NCI-H128 (cell line): Measurements from ENCODE around the gene HSD17B13.

ENCODE experiments used
- DNase-seq: peaks from one replicate; lab custom pipeline; 2025; ENCODE audit not compliant: unreplicated experiment; lab: John Stamatoyannopoulos, UW

HSD17B13 gene

DNA sequence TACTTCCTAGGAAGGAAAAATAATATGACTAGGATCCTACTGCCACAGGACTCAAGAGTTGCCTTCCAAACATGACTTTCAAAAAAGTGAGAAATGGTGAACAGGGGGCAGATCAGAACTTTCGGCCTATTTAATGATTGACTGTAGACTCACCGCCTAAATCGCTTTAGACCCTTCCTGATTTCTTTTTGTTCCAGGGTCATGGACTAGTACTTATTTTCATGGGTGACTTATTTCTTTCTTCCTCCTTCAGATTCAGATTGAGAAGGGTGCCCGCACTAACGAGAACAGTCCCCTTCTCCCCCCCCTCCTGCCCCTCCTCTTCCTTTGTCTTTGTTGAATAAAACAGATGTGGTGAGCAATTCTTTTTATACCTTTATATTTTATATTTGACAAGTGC lies 54.3 kb downstream of the HSD17B13 start:
- no peak for DNase-seq

DNA sequence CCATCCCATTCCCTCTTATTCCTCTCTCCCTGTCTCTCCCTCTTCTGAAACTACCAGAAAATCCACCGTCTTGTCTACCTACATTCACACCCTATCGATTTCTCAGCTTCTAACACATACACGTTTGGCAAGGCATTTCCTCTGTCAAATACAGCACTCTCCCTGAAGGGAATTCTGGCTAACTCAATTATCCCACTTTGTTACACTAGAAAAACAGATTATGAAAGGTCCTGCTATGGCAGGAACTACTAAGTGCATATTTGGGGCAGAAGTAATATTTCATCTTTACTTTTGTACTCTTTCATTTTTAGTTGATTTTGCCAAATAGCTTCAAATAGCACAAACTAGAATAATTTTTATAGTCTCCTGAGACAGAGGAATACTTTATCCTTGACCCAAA lies 55.7 kb downstream of the HSD17B13 start:
- DNase-seq, result no peak

DNA sequence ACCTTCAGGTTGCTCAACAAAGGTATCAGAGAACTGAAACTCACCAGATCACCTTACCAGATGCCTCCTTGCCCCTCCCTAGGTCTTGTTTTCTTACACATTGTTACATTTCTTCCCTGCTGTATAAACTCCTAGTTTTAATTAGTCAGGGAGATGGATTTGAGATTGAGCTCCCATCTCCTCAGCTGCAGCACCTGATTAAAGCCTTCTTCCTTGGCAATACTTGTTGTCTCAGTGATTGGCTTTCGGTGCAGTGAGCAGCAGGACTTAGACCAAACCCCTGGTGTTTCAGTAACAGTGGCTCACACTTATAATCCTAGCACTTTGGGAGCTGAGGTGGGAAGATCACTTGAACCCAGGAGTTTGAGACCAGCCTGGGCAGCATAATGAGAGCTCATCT lies 59.8 kb downstream of the HSD17B13 start:
- no peak for DNase-seq

DNA sequence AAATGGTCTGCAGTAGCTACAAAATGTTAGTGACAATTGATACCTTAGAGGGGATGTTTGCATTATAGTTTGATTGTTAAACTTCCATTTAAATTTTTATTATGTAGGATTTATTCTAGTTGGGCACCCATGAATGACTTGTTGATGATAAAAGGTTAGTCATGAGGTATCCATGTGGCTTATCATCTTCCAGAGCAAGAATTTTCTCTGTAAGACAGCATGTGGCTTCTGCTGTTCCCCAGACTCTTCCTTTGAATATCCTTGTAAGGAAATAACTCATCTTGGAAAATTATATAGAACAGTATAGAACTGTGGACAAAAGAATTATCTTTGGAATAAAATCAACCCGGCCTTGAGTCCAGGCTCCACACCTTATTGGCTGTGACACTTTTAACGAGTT lies 62.2 kb downstream of the HSD17B13 start:
- DNase-seq, result no peak

DNA sequence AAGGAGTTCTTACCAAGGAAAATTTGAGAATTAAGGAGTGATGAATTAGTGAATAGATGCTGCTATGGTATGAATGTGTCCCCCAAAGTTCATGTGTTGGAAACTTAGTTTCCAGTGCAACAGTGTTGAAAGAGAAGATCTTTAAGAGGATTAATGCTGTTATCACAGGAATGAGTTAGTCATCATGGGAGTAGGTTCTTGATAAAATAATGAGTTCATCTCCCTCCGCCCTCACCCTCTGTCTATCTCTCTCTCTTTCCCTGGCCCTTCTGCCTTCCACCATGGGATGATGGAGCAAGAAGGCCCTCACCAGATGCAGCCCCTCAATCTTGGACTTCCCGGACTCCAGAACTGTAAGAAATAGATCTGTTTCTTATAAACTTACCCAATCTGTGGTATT lies 64.0 kb downstream of the HSD17B13 start:
- no peak for DNase-seq

DNA sequence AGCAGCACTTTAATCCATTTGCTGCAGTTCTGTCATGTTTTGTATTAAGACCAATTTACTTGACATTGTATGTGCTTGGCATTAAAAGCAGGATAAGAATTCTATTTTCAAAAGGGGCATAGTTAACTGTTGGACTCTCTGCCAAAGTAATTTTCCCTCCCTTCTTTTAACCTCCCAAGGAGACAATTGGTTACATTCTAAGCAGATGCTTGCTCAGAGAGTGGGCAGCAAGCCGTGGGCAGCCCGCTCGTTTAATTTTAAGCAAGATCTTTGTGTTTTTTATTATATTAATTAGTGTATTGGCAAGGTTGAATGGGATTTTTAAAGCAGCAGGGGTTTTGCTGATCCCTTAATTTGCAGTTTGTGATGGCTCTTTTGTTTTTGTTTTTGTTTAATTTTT lies 65.2 kb downstream of the HSD17B13 start:
- no peak for DNase-seq

DNA sequence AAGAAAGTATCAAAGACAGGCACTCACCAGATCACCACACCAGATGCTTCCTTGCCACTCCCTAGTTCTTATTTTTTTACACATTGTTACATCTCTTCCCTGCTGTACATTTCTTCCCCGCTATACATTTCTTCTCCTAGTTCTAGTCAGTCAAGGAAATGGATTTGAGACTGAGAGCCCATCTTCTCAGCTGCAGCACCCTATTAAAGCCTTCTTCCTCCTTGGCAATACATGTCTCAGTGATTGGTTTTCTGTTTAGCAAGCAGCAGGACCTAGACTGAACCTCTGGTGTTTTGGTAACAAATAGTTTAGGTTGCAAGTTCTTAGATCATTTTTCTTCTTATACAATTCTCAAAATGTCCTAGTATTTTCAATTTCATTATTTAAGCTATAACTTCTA lies 66.9 kb downstream of the HSD17B13 start:
- no peak for DNase-seq
